ENCODE results near the gene THRA.
A peak's percentile ranks its signal among the peaks of the same experiment; 100 is the strongest.

The THRA gene

DNA sequence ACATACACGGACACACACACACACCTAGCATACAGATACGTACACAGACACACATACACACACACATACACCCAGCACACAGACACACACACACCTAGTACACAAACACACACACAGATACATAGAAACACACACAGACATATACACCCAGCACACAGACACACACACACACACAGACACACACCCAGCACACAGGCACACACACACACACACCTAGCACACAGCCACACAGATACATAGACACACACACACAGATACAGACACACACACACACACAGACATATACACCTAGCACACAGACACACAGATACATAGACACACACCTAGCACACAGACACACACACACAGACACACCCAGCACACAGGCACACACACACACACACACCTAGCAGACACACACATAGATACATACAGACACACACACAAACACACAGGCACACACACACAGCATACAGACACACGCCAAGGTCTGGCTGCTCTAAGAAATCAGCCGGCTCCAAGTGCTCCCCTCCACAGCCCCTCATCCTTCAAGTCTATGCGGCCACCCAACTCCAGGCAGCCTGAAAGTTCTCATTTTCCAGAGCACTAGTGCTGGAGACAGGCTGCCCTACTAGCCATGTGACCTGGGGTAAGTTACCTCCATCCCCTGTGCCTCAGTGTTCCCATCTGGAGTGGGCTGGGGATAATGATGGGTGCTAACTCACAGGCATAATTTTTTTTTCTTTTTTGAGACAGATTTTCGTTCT, 24.5 kb downstream of the THRA start:
- no peak for DNase-seq

DNA sequence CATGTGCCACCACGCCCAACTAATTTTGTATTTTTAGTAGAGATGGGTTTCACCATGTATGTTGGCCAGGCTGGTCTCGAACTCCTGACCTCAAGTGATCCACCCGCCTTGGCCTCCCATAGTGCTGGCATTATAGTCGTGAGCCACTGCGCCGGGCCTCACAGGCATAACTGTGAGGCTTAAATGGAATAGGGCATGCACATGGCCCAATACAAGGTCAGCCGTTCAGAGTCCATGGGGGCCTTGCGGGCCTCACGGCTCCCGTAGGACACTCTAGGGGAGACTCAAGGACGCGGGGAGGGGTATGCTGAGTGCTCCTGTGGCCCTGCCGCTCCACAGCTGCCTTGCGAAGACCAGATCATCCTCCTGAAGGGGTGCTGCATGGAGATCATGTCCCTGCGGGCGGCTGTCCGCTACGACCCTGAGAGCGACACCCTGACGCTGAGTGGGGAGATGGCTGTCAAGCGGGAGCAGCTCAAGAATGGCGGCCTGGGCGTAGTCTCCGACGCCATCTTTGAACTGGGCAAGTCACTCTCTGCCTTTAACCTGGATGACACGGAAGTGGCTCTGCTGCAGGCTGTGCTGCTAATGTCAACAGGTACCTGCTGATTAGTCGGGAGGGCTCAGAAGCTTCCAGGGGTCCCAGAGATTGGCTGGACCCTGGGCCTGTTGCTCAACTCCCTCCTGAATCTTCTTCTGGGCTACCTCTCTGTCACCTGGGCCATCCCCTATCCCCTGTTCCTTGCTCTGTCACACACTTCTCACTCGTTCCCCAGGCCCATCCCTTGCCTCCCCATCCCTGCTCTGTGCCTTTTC, 25.3 kb downstream of the THRA start:
- DNase-seq, result no peak

DNA sequence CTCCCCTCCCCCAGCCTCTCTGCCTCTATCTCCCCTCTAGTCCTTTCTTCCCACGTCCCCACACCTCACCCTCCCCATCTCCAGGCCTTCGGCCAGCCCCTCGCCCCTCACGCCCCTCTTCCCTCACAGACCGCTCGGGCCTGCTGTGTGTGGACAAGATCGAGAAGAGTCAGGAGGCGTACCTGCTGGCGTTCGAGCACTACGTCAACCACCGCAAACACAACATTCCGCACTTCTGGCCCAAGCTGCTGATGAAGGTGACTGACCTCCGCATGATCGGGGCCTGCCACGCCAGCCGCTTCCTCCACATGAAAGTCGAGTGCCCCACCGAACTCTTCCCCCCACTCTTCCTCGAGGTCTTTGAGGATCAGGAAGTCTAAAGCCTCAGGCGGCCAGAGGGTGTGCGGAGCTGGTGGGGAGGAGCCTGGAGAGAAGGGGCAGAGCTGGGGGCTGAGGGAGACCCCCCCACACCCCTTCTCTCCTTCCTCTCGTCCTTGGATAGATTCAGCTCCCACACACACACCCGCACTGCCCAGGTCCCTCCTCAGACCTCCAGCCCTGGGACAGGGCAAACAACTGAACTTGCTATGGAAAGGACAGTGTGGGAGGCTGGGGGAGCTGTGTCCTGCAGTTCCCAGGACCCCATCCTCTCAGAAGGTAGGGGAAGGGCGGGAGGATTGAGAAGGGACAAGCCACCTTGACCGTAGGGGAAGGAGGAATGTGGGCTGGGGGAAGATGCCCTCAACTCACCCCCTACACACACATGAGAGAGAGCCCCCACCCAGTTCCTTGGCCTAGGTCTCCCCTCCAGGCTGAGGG, 26.5 kb downstream of the THRA start:
- DNase-seq, result no peak

DNA sequence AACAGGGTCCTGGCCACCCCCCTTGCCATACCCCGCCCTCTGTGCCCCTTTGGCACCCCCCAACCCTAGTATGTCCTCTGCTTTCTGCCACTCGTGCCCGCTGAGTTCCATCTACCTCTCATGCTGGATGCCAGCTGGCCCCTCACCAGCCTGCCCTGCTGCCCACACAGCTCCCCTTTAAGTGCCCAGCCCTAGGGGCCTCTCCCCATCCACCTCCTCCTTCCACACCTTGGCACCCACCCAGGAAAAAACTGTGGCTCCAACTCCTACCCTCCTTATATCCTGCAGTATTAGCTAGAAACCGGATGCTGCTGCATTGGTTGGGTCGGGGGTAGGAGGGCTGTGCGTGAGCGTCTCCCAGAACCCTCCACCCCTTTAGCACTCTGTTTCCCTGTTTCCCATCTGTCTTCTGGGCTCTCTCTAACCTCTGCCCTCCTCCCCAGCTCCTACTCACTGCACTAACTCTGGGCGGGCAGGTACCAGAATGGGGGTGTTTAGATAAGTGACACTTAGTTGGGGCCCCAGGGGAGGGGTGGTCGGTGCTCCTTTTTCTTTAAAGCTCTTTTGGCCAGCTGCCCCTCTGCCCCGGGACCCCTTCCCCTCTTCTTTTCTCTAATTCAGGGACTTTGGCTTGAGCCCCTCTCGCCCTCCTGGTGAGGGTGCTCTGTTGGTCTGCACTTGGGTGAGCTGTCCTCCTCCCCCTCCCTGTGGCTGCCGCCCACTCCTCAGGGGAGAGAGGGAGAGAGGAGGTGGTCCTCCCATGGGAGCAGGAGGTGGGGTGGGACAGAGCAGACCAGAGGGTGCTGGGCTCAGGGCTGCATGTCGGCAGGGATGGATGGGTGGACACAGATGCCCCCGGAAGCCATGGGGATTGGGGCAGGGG, 27.7 kb downstream of the THRA start:
- no peak for DNase-seq

DNA sequence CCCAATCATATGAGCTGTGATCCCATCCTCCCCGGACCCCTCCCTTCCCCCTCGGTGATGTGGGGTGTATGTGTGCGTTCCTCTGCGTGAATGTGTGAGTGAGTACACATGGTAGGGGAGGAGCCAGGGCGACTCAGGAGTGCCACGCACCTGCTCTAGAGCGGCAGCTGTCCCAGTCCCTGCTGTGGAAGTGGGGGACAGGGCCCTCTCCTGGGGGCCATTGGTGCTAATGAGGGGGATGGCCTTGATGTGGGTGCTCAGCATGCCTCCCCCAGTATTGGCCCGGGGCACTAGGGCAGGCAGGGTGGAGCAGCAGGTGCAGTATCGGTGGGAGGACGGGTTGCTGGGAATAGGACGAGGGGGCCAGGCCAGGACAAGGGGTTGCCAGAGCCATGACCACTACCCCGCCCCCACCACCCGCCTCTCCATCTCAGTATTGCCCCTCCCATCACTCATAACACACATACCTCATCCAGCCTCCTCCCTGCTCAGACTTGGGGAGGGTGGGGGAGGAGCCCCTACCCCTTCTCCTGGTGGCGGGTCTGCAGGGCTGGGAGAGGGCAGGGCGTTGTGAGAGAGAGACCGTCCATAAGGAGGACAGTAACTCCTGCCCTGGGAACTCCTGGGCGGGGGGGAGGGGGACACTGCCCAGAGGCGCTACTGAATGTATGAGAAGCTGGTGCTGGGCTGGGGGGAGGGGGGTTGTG, 29.1 kb downstream of the THRA start:
- no peak for DNase-seq

DNA sequence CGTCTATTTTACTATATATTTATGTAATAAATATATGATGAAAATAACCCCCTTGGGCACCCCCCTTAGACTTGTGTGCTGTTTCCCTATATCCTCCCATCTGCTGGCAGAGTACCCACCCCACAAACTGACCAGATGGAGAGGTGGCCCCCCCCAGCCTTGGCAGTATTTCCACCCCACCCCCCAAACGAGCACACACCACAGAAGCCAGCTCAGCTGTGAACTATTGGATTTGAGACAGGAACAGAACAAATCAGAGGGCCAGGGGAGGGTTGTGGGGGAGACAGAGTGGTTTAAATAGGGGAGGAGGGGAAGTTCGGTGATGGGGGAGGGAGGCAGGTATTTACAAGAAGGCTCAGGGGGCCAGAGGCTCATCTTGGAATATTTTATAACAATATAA, 29.8 kb downstream of the THRA start:
- no peak for DNase-seq

DNA sequence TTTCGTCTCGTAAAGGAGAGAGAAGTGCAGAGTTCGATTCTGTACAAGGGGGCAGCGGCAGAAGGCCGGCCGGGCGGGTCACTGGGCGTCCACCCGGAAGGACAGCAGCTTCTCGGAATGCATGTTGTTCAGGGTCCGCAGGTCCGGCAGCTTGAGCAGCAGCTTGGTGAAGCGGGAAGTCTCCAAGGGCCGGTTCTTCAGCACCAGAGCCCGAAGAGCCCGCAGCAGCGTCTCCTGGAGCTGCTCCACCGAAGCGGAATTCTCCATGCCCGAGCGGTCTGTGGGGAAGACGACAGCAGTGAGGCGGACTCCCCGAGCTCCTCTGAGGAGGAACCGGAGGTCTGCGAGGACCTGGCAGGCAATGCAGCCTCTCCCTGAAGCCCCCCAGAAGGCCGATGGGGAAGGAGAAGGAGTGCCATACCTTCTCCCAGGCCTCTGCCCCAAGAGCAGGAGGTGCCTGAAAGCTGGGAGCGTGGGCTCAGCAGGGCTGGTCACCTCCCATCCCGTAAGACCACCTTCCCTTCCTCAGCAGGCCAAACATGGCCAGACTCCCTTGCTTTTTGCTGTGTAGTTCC, 30.3 kb downstream of the THRA start:
- DNase-seq, result no peak

DNA sequence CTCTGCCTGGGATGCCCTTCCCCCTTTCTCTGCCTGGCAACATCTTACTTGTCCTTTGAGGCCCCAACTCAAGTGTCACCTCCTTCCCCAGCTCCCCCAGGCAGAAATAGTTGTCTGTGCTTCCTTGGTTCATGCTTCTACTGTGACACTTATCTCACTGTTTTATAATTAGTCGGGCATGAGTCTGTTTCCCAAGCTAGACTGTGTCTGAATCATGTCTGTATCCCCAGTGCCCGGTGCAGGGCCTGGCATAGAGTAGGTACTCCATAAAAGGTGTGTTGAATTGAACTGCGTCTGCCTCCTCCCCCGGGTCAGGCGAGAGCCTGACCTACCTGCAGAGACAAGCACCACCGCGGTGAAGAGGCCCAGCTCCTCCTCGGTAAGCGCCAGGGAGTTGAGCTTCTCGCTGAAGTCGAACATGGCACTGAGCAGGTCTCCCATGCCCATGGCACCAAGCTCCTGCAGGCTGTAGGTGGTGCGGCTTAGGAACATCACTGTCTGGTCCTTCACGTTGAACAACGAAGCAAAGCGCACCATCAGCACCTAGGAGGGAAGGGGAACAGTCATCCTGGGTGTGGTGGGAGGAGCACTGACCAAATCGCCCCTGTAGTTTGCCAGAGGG, 30.9 kb downstream of the THRA start:
- DNase-seq, result no peak

DNA sequence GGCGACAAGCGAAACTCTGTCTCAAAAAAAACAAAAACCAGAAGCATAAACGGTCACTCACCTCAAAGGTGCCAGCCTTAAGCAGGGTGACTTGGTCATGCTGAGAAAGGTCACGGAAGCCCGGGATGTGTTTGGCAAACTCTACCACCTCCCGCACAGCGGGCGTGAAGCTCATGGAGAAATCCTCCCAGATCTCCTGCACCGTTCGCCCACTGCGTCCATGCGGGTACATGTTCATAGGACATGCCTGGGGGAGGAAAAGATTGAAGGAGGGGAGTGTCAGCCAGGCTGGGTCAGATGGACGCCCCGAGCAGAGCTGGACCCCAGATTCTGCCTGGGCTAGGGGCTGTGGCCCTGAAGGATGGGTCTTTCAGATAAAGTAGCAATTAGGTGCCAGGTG, 32.1 kb downstream of the THRA start:
- DNase-seq, result no peak

DNA sequence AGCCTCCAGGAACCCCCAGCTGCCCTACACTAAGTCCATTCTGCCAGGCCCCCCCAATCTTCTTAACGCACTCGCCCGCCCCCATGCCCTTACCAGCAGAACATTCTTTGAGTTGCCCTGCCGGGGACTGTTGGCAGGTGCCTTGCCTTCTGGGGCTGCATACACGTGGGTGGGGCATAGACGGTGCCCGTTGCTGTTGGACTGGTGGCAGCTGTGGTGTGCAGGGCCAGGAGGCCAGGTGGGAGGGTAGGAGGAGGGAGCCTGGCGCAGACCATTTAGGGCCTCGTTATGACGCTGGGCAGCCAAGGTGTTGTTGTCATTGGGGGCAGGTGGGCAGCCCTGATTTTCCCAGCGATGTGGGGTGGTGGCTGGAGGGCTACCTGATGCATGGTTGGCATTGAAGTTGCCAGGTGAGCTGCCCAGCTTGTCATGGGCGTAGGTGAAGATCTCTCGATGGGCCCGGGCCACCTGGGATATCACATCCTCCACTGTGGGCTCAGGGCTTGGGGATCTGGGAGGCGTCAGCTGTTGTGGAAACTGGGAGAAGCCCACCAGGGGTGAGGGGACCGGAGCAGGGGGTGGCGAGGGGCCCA, 32.7 kb downstream of the THRA start:
- DNase-seq, result no peak

DNA sequence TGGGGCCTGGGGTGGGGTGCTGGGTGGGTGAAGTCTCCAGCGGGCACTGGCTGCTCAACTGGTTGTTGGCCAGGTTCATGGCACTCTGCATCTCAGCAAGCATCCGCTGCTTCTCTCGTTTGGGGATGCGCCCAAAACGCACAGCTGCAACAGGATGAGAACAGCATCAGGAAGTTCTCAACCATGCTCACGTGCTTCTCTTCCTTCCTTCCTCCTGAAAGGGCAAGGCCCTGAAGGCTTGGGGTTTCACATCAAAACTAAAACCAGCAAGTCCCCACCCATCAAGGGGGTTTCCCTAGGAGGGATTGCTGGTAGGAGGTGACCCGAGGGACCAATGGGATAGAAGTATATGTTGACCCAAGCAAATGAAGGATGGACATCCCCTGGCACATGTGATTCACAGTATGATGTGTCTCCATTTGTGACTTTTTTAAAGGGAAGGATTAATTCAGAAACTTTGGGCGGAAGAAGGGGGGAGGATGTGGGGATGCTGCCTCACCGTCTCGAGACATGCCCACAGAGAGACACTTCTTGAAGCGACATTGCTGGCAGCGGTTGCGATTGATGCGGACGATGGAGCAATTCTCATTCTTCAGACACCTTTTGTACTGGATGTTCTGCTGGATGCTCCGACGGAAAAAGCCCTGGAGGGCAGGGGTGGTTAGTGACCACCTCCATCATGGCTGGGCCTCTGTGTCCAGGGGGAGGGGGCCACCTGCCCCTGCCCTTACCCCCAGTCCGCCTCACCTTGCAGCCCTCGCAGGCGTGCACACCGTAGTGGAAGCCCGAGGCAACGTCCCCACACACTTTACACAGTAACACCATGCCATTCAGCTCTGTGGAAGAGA, 33.4 kb downstream of the THRA start:
- DNase-seq, result peak; percentile 84

DNA sequence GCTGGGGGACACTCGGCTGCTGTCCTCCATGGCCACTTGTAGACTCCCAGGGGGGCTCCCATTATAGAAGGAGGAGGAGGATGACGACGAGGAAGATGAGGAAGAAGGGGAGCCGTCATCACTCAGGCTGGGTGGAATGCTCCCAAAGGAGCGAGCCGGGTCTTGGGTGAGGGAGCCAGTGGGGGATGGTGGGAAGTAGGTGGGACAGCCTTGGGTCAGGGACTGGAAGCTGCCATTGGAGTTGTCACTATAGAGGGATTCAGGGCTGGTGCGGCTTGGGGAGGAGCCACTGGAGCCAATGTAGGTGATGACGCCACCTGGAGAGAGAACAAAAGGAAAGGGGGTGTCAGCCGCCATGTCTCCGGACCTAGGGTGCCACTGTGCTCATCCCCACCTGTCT, 34.3 kb downstream of the THRA start:
- DNase-seq, result no peak

DNA sequence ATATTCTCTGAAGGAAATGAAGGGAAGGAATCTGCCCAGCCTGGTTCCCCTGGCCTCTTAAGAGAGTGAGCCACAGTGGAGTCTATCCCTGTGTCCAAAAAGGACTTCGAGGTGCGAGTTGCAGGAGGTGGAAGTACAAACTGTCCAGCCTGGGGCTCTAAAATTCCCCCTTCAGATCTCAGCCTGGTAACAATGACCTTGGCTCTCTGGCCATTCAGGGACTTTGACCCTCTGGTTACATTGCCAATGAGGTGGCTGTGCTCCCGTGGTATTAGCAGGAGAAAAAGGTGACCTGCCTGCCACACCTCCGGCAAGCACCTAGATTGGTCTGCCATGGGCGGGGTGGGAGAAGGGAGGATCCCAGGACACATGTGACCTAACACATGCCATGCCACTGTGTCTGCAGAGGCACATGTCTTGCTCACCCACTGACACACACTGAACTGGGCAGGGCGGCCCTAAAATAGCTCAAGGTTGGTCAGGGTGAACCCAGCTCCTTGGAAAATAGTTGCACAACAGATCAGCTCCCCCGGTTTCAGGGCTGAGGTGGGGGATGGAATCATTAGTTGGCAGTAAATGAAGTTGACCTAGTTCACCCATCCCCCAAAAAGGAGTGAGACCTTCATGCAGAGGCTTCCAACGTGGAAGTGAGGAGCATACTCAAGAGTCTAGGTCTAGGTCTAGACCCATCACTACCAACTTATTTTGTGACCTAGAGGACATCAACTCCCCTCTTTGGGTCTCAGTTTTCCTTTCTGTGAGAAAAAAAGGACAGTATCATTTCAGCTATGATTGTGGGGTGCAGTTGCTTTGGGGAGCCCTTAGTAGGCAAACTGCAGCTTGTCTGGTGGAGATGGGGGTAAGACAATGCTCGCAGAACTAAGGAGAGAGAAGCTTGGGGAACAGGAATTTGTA, 35.4 kb downstream of the THRA start:
- DNase-seq, result no peak

DNA sequence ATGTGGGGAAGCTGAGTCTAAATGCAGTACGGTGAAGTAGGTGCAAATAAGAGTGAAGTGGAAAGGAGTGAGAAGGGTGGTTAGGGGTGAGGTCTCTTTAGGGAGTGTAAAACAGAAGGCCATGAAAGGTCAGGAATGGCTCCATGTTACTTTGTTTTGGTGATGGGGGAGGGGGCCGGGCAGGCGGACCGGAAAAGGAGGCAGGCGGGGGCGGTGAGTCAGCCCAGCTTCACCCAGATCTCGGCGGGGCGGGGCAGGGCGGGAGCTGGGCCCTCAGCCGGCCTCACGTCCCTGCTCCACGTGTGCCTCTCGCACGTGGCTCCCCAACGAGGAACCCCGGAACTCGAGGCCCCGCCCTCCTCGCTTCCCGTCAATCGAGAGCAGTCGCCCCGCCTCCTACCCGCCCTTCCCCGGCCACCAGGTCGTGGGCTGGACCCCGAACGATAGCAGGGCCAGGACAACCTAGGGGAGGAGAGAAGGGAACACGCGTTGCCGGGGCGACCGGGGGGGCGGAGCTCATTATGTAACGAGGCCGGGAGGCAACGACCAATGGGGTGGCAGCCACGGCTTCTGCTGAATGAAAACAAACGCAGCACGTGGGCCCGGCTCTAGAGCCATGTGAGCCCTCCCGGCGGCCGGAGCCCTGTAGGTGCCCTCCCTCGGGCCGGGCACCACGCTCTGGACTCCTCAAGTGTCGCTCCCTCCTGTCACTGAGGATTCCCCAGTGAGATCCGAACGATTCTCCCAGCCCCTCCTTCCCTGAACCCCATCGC, 36.3 kb downstream of the THRA start:
- DNase-seq, result peak; percentile 98

DNA sequence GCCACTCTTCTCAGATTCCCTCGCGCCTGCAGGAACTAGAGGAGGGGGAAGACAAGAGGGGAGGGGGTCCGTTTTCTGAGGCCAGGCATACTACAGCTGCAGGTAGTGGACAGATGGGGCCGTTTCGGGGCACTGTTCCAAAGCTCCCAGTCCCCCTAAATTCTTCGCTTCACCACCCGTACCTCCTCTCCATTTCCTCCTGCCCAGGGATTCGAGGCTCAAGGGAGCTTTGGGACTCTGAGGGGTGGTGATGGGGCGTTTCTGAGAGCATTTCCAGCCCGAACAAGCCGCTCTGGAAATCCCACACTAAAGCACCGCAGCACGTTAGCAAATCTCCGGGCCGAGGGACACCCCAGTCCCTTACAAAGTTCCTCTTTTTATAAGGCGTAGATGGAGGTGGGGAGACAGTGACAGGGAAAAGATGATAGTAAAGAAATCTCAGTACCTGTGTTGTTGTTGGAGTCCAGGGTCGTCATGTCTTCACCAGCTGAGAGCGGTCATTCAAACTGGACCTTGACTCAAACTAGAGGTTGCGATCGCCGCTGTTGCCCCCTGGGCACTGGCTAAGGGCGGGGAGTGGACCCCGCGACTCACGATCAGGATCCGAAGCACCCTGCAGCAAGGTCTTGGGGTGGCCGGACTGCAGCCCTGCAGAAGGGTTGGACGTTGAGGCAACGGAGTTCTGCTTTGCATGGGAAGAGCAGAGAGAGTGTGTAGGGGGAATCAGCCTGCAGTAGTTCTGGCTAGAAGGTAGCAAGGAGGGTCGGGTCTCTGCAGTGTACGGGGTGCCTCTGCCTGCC, 37.1 kb downstream of the THRA start:
- peak; percentile 17 for DNase-seq

DNA sequence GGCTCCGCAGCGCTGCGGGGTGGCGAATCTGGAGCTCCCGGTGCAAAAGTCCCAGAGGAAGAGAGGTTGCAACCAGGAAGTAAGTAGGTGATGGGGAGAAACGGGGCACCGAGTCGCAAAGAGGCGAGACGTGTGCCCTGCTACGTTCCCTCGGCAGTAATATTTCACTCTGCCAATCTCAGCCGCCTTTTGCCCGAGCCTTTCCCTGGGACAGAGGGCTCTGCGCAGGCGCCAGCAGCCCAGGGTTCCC, 37.6 kb downstream of the THRA start, which contains the start of gene NR1D1:
Gene NR1D1, minus strand, starts transcription at position 171 of the 250 bp plus-strand sequence. CDS start 495 bp downstream, outside the sequence.
- DNase-seq, result peak; percentile 14

Measured in effector CD4-positive, alpha-beta T cell (primary cell).